HG02981 (cell line): Measurements from ENCODE around the gene TMEM178B.
"Not testable (repeated sequence)": the region's sequence is repeated elsewhere in the genome, so short reads cannot be mapped to it uniquely, and the experiment has no call there.

Experiments used
- ATAC-seq: cut with Tn5 transposase; IDR thresholded peaks from one replicate; pipeline ENCODE4 v1.9.1; 2021; ENCODE audit warnings: mild to moderate bottlenecking, moderate library complexity; ENCODE audit not compliant: unreplicated experiment

The TMEM178B gene

GRCh38 chr7:141375442-141375841 is 301.6 kb downstream of the TMEM178B start:
- ATAC-seq = no peak

- no peak for ATAC-seq
These were observed 304.0 kb downstream of the TMEM178B start for GRCh38 chr7:141377906-141378305.

GRCh38 chr7:141378405-141378804 is 304.5 kb downstream of the TMEM178B start:
- no peak for ATAC-seq

GRCh38 chr7:141381794-141382427 is 308.0 kb downstream of the TMEM178B start:
- ATAC-seq = no peak

- not testable (repeated sequence) for ATAC-seq
These were observed 309.5 kb downstream of the TMEM178B start for GRCh38 chr7:141383356-141383755.

GRCh38 chr7:141386881-141387280 is 313.0 kb downstream of the TMEM178B start:
- ATAC-seq = no peak

- no peak for ATAC-seq
These were observed 313.8 kb downstream of the TMEM178B start for GRCh38 chr7:141387521-141388217.

GRCh38 chr7:141389140-141389796 is 315.4 kb downstream of the TMEM178B start:
- no peak for ATAC-seq

- no peak for ATAC-seq
These were observed 316.5 kb downstream of the TMEM178B start for GRCh38 chr7:141390339-141390738.

GRCh38 chr7:141393056-141393455 is 319.2 kb downstream of the TMEM178B start:
- no peak for ATAC-seq

- ATAC-seq = no peak
These were observed 323.6 kb downstream of the TMEM178B start for GRCh38 chr7:141397236-141398163.

GRCh38 chr7:141400356-141400755 is 326.5 kb downstream of the TMEM178B start:
- ATAC-seq = no peak

- ATAC-seq = no peak
These were observed 328.6 kb downstream of the TMEM178B start for GRCh38 chr7:141402277-141402996.

- not testable (repeated sequence) for ATAC-seq
These were observed 330.0 kb downstream of the TMEM178B start for GRCh38 chr7:141403846-141404245.

GRCh38 chr7:141406347-141406746 is 332.5 kb downstream of the TMEM178B start:
- ATAC-seq = no peak

- ATAC-seq = no peak
These were observed 334.0 kb downstream of the TMEM178B start for GRCh38 chr7:141407893-141408292.

- no peak for ATAC-seq
These were observed 334.6 kb downstream of the TMEM178B start for GRCh38 chr7:141408440-141408839.

GRCh38 chr7:141409219-141409618 is 335.4 kb downstream of the TMEM178B start:
- no peak for ATAC-seq

GRCh38 chr7:141409801-141410329 is 336.0 kb downstream of the TMEM178B start:
- ATAC-seq = no peak
